ENCODE results near the gene YEATS4. TPM values are rescaled to one million over a fixed set of nuclear protein-coding genes. Genes with fewer than 3 reads are reported as not detected.
"Not testable (repeated sequence)": the region's sequence is repeated elsewhere in the genome, so short reads cannot be mapped to it uniquely, and the experiment has no call there.

YEATS4 gene
- 10 to 100 TPM in 10 of 12 donors, not detected in 2; 10.9 to 21.8 (median 16.9) TPM for polyA plus RNA-seq (ENCODE audit: insufficient read length in 12 of 12)
- long read RNA-seq, donor 1, transcript YEATS4-201 (7 exons, 1,434 nt): major isoform, 11 of 35 reads
- long read RNA-seq, donor 1, partial matches to known transcripts: 19 of 35 reads
- long read RNA-seq, donor 1, other reads (novel, unspliced or antisense): 0 of 35 reads
- long read RNA-seq, donor 2, transcript YEATS4-201 (7 exons, 1,434 nt): major isoform, 7 of 29 reads
- long read RNA-seq, donor 2, partial matches to known transcripts: 18 of 29 reads
- long read RNA-seq, donor 2, other reads (novel, unspliced or antisense): 0 of 29 reads
- long read RNA-seq, donor 3, partial matches to known transcripts: 11 of 13 reads
- long read RNA-seq, donor 3, other reads (novel, unspliced or antisense): 0 of 13 reads
- long read RNA-seq, donor 4, partial matches to known transcripts: 6 of 8 reads
- long read RNA-seq, donor 4, other reads (novel, unspliced or antisense): 0 of 8 reads
- long read RNA-seq, donor 5: 0 reads
- long read RNA-seq, donor 6, partial matches to known transcripts: 6 of 11 reads
- long read RNA-seq, donor 6, other reads (novel, unspliced or antisense): 0 of 11 reads
- long read RNA-seq, donor 7, partial matches to known transcripts: 5 of 7 reads
- long read RNA-seq, donor 7, other reads (novel, unspliced or antisense): 0 of 7 reads
- long read RNA-seq, donor 8, transcript YEATS4-201 (7 exons, 1,434 nt): major isoform, 7 of 32 reads
- long read RNA-seq, donor 8, partial matches to known transcripts: 21 of 32 reads
- long read RNA-seq, donor 8, other reads (novel, unspliced or antisense): 0 of 32 reads
- long read RNA-seq, donor 9, partial matches to known transcripts: 11 of 17 reads
- long read RNA-seq, donor 9, other reads (novel, unspliced or antisense): 0 of 17 reads
- long read RNA-seq, donor 10, partial matches to known transcripts: 14 of 16 reads
- long read RNA-seq, donor 10, other reads (novel, unspliced or antisense): 0 of 16 reads
- long read RNA-seq, donor 11, transcript YEATS4-201 (7 exons, 1,434 nt): major isoform, 5 of 32 reads
- long read RNA-seq, donor 11, partial matches to known transcripts: 27 of 32 reads
- long read RNA-seq, donor 11, other reads (novel, unspliced or antisense): 0 of 32 reads

GRCh38 chr12:69359531-69360347, at the start of gene YEATS4:
Gene YEATS4, plus strand, starts transcription at chr12:69359743. Its CDS starts 230 bp downstream, at chr12:69359973.
- peak; percentile 93 for DNase-seq

GRCh38 chr12:69313209-69313608, 46.3 kb upstream of the YEATS4 start:
- DNase-seq: no peak

- DNase-seq: not testable (repeated sequence)
Observed at GRCh38 chr12:69316784-69317183, 42.8 kb upstream of the YEATS4 start.

GRCh38 chr12:69317233-69317632, 42.3 kb upstream of the YEATS4 start:
- DNase-seq: not testable (repeated sequence)

GRCh38 chr12:69318225-69318624, 41.3 kb upstream of the YEATS4 start:
- no peak for DNase-seq

GRCh38 chr12:69321351-69321750, 38.2 kb upstream of the YEATS4 start:
- no peak for DNase-seq

GRCh38 chr12:69324797-69325466, 34.6 kb upstream of the YEATS4 start:
- no peak for DNase-seq

- DNase-seq: no peak
Observed at GRCh38 chr12:69328426-69328825, 31.1 kb upstream of the YEATS4 start.

GRCh38 chr12:69329669-69330428, 29.7 kb upstream of the YEATS4 start:
- no peak for DNase-seq

- DNase-seq: no peak
Observed at GRCh38 chr12:69330475-69331473, 28.8 kb upstream of the YEATS4 start.

GRCh38 chr12:69331519-69331908, 28.0 kb upstream of the YEATS4 start:
- DNase-seq: no peak

- no peak for DNase-seq
Observed at GRCh38 chr12:69331909-69332684, 27.4 kb upstream of the YEATS4 start.

GRCh38 chr12:69332815-69333358, 26.7 kb upstream of the YEATS4 start:
- no peak for DNase-seq

GRCh38 chr12:69334158-69334557, 25.4 kb upstream of the YEATS4 start:
- DNase-seq: no peak

GRCh38 chr12:69337311-69338090, 22.0 kb upstream of the YEATS4 start:
- DNase-seq: no peak

GRCh38 chr12:69338120-69338859, 21.3 kb upstream of the YEATS4 start:
- DNase-seq: no peak
